GM18951 (cell line): ENCODE data around the gene TRAF3.

ENCODE experiments used
- POLR2A ChIP-seq: IDR thresholded peaks from 4 replicates; pipeline ENCODE4 v1.6.1; 2011; ENCODE audit warnings: mild to moderate bottlenecking; ENCODE audit not compliant: insufficient read length, insufficient read depth; ENCODE audit errors: extremely low read depth
- in situ Hi-C: fragments of 300-500 bp; cut with MboI; formaldehyde crosslinking; loops from one replicate; pipeline ENCODE4 v1.12.0; 2022; ENCODE audit warnings: low sequenced_read_pairs, mixed read lengths, inconsistent platforms; ENCODE audit not compliant: unreplicated experiment

TRAF3 gene

GRCh38 chr14:102902086-102902485, 124.8 kb downstream of the TRAF3 start:
- in situ Hi-C loops: no loop called here
- peak; percentile 13 for TF ChIP-seq POLR2A

DNA sequence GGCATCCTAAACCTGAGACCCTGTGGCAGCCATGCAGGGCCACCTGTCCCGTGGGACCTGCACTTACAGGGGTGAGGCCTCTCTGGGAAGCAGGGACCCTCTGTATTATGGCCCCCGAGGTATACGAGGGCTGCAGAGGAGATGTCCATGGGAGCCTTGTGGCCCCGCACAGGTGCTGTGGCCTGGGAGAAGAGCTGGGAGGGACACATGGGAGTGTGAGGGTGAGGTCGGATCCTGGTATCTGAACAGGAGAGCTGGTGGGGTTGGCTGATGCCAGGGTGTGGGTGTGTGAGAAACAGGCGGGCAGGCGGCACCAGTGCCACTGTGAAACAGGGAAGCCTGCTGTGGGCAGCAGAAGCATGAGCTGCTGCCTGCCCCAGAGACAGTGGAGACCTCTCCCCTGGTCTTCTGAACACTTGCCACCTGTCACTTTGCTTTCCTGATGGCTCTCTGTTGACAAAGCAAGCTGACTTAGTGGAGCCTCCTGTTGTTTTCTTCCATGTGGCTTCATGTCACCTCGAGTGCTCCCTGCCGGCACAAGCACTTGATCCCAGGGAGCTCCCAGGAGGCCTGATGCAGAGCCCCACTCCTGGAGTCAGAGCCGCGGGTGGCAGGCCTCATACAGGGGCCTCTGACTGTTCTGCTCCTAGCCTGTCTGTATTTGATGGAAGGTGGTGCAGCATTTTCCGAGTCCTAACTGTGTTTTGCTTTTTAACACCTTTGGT, 125.4 kb downstream of the TRAF3 start:
- no peak for TF ChIP-seq POLR2A
- in situ Hi-C loops: no loop called here

DNA sequence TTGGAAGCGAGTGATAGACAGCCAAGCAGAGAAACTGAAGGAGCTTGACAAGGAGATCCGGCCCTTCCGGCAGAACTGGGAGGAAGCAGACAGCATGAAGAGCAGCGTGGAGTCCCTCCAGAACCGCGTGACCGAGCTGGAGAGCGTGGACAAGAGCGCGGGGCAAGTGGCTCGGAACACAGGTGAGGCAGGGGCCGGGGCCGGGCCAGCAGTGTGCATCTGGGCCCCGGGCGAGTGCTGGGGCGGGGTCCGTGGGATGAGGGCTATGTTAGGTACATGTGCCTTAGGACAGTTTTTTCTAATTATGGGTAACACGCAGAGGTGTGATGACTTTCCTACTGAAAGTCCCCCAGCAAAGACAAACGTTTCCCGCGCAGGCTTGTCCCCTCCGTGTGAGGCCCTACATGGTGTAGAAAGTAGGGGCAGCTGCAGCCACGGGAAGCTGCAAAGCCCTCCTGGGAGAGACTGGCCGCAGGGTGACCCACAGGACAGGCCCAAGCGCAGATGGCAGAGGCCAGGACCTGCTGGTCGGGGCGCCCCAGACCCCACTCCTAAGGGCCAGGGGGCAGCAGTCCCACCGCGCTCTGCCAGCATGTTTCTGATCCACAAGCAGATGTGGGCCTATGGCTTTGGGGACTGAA, 126.1 kb downstream of the TRAF3 start:
- in situ Hi-C loops: no loop called here
- no peak for TF ChIP-seq POLR2A

DNA sequence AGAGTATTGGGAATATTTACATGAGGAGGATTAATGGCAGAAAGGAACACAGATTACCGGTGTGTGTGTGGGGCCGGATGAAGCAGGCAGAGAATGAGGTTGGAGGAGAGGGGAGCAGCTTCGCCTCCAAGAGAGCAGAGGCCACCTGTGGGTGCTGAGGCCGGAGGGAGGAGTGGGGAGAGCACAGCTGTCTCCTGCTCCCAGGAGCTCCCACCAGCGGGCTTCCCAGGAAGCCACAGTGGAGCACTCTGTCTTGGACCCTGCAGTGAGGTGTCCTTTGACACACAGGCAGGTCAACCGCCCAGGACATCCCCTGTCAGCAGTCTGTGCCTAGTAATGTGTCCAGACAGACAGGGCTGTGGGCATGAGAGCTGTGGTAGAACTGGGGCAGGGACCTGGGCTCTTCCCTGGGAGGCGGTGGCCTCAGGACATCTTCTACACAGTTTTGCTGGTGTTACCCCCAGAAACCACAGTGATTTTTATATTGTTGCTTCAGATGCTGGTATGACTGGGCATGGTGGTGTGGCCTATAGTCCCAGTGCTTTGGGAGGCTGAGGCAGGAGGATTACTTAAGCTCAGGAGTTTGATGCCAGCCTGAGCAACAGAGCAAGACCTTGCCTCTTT, 126.8 kb downstream of the TRAF3 start:
- in situ Hi-C loops: no loop called here
- no peak for TF ChIP-seq POLR2A

DNA sequence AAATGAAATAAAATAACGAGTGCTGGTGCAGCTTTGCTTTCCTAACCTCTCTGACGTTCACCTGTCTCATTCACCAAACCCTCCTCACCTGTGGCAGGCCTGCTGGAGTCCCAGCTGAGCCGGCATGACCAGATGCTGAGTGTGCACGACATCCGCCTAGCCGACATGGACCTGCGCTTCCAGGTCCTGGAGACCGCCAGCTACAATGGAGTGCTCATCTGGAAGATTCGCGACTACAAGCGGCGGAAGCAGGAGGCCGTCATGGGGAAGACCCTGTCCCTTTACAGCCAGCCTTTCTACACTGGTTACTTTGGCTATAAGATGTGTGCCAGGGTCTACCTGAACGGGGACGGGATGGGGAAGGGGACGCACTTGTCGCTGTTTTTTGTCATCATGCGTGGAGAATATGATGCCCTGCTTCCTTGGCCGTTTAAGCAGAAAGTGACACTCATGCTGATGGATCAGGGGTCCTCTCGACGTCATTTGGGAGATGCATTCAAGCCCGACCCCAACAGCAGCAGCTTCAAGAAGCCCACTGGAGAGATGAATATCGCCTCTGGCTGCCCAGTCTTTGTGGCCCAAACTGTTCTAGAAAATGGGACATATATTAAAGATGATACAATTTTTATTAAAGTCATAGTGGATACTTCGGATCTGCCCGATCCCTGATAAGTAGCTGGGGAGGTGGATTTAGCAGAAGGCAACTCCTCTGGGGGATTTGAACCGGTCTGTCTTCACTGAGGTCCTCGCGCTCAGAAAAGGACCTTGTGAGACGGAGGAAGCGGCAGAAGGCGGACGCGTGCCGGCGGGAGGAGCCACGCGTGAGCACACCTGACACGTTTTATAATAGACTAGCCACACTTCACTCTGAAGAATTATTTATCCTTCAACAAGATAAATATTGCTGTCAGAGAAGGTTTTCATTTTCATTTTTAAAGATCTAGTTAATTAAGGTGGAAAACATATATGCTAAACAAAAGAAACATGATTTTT, 128.2 kb downstream of the TRAF3 start:
- in situ Hi-C loops: no loop called here
- TF ChIP-seq POLR2A: no peak

GRCh38 chr14:102906616-102907302, 129.5 kb downstream of the TRAF3 start:
- no peak for TF ChIP-seq POLR2A
- in situ Hi-C loops: no loop called here

GRCh38 chr14:102907303-102907844, 130.1 kb downstream of the TRAF3 start:
- no peak for TF ChIP-seq POLR2A

GRCh38 chr14:102907980-102908730, 130.9 kb downstream of the TRAF3 start:
- no peak for TF ChIP-seq POLR2A
- in situ Hi-C loops: no loop called here

More at GRCh38 chr14:102907303-102907844, 130.1 kb downstream of the TRAF3 start:
- in situ Hi-C loops: no loop called here

DNA sequence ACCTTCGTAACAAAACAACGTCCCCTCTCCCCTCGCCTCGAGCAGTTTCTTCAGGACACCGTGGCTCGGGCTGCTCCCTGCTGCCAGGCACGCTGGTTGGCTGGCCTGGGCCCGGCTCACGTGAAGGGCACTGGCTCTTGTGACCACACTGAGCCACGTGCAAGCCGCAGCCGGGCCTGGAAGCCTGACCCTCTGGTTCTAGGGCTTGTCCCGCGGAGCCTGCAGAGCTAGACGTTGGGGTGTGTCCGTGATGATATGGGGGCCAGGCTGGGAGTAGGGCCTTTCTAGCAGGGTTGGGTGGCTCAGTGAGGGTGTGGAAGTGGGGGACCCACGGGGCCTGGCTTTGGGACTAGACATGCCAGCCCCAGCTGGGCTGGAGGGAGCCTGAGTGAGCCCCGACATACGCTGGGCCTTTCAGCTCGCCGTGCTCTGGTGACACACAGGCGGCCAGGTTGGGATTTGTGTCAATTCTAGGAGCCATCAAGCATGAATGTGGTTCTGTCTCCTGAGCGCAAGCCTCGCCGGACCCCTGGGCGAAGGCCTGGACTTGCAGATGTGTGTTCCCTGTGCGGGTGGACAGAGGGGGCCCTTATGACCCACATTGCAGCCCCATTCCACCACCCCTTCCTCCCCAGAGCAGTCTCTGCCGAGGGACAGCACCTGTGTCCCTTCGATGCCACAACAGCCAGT, 131.7 kb downstream of the TRAF3 start:
- in situ Hi-C loops: no loop called here
- TF ChIP-seq POLR2A: no peak

- TF ChIP-seq POLR2A: no peak
- in situ Hi-C loops: no loop called here
These were observed 132.2 kb downstream of the TRAF3 start for GRCh38 chr14:102909462-102909861.

- no peak for TF ChIP-seq POLR2A
- in situ Hi-C loops: no loop called here
These were observed 132.7 kb downstream of the TRAF3 start for GRCh38 chr14:102909911-102910310.

GRCh38 chr14:102910442-102910841, 133.2 kb downstream of the TRAF3 start:
- in situ Hi-C loops: no loop called here
- peak; percentile 35 for TF ChIP-seq POLR2A
